Measurements from ENCODE around the gene SNAI3.

The SNAI3 gene

DNA sequence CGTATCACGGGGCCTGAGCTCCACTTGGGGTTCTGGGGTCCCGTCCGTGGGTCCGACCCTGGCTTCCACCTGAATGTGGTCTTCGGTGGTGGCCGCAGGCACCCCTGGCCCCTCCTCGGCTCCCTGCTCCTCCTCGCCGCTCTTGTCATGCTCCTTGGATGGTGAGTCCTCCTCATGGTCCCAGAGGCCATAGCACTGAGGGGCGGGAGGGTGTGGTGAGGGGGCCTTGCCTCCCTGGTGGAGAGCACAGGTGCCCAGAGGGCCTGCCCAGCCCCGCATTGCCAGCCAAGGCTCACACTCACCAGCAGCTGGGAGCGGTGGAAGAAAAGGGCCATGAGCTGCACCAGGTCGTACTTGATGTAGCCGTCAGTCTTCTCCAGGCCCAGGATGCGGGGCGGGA, 34.9 kb upstream of the SNAI3 start:
- no peak for DNase-seq (ENCODE audit: low read depth)

DNA sequence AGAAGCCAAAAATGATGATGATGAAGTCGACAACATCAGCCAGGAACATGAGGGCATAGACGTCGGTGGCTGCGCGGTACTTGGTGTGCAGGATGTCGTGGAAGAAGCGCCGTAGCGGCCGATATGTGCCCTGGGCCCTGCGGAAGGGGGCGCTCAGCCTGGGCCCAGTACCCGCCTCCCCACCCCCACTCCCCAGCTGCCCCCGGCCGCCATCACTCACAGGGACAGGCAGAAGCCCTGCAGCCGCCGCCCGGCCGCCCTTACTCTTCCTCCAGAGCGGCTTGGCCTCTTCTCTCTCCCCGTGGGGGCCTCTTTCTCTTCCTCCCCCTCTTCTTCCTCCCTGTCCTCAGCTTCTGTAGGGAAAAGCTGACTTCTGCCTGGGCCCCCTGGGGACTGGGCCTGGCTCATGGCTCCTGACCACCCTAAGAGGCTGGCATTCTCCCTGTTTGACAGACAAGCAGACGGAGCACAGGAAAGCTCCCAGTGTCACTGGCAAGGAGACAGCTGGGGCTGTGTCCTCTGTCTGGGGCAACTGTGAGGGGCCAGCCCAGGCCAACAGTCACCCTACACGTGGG, 34.2 kb upstream of the SNAI3 start:
- no peak for DNase-seq (ENCODE audit: low read depth)

DNA sequence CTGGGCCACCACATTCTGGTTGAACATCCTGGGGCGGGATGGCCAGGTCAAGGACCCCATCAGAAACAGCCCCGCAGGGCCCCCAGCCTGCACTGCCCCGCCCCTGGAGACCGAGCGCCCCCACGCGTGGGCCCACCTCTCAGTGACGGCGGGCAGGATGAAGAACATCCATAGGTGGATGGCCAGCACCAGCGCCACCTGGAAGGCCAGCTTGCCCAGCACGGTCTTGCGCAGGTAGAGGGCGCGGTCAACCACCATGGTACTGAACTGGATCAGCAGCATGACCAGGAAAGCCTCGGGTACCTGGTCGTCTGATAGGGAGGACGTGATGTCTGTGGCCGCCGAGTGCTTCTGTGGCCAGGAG, 33.6 kb upstream of the SNAI3 start:
- DNase-seq (ENCODE audit: low read depth), result no peak

DNA sequence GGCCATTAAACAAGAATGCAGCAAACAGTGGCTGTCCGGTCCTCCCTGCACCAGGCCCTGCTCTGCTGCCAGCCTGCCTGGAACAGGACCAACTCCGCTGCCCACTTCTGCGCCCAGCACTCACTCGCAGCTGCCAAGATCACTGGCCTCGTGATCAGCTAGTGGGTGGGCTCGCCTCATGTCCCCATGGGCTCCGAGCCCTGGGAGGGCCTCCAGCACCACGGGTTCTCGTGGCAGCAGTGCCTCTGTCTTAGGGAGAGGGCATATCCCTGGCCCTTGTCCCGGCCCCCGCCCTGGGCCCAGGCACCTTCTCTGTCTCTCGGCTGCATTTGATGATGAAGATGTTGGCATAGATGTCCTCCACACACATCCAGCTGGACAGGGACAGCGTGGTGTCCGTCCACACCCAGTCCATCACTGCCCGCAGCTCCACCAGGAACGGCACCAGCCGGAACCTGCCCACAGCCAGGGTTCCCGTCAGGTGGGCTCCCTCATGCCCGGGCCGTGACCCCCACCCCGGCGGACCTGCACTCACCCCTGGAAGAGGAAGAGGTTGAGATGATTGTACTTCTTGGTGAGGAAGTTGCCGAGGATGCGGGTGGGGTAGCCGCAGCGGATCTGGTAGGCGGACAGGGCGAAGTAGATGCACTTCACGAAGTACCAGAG, 33.1 kb upstream of the SNAI3 start:
- DNase-seq (ENCODE audit: low read depth), result no peak

DNA sequence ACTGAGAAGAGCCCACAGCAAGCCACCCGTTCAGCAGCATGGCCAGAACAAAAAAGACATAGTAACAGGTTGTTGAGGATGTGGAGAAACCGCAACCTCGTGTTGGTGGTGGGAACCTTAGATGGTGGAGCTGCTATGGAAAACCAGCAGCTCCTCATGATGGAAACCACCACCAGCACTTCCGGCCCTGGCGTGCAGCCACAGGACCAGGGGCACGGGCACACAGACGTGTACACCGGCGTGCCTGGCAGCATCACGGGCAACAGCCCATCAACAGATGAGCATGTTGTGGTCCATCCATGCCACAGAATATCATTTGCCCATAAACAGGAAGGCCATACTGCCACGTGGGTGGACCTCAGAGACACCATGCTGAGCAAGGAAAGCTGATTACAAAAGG, 31.9 kb upstream of the SNAI3 start:
- no peak for DNase-seq (ENCODE audit: low read depth)

DNA sequence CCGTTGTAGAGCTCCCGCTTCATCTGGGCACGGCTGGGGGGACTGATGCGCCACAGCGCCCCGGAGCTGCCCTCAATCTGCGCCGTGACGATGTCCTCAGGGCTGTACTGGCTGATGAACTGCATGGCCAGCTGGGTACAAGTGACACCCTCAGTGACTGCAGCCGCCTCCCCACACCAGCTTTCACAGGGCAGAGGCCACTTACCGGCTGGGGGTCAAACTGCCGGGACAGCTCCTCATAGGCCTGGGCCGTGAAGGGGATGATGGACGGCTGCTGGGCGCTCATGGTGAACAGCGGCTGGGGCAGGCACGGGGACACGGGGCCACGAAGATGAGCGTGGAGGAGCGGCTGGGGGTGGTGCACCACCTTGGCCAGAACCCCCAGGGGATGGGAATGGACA, 30.3 kb upstream of the SNAI3 start:
- DNase-seq (ENCODE audit: low read depth), result no peak

DNA sequence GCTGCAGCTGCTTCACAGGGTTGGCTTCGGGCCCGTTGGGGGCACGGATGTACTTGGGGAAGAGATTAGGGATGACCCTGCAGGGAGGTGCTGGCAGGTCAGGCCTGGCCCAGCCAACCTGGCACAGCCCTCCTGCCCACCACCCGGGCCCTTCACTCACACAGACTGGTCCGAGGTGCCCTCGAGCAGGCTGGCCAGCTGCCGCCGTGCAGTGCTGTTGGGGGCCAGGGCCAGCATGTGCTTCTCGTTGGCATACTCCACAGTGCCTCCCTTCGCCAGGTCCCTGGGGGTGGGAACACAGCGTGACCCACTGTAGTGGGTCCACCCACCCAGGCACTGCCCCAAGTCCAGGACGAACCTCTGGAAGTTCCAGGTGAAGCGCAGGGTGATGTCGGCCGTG, 29.9 kb upstream of the SNAI3 start:
- no peak for DNase-seq (ENCODE audit: low read depth)

DNA sequence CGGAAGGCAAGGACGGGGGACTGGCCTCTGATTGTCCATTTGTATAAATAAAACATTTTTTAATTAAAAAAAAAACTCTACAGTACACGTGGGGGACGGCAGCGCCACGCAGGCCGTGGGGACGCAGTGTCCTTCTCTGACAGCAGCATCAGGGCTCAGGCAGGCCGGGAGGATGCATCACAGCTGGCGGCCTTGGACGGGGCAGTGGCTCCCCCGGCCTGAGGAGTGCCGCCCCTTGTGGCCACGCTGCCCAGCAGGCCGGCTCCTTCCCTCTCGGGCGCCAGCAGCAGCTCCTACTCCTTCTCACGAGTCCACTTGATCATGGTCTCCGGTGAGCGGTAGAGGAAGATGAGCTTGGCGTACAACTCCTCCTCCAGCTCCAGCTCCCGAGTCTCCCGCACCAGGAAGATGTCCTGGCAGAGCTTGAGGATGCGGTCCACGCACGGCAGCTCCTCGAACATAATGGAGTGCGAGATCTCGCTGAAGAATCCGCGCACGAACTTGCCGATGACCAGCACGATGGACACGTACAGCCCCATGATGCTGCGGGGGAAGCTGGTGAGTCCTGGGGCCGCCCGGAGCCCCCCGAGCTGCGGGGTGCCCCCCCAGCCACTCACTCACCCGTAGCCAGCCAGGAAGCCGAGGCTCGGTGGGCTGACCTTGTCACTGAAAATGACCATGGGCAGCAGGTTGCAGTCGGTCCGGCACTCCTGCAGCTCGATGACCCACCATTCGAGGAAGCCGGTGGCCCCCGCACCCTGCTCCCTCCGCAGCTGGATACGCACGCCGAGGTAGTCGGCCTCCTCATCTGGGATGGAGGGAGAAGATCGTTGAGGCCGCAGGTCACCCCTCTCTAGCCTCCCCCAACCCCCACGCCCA, 29.2 kb upstream of the SNAI3 start:
- no peak for DNase-seq (ENCODE audit: low read depth)

DNA sequence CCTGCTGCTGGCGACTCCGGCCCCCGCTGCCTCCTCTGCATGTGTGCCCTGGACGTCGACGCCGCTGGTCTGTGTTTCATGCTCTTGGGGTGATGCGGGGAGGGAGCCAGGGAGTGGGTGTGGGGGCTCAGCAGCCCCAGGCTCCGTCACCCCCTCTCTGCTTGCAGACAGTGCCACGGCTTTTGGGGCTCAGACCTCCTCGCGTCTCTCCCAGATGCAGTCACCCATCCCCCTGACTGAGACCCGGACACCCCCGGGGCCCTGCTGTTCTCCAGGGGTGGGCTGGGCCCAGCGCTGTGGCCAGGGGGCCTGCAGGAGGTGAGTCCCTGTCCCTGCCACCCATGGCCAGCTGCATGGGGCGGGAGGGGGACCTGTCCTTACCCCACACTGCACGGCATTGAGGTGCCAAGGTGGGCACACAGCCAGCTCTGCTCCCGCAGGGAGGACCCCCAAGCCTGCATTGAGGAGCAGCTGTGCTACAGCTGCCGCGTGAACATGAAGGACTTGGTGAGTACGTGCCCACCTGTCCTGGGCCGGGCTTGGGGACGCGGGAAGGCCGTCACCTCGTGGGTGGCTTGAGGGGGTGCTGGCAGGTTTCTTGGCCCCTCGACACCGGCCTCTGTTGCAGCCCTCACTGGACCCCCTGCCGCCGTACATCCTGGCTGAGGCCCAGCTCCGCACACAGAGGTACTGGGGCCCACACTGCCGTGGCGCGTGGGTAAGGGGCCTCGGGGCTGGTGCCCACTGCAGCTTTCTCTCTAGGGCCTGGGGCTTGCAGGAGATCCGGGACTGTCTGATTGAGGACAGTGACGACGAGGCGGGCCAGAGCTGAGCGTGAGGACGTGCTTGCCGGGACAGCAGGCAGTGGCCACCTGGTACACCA, 28.4 kb upstream of the SNAI3 start:
- no peak for DNase-seq (ENCODE audit: low read depth)

DNA sequence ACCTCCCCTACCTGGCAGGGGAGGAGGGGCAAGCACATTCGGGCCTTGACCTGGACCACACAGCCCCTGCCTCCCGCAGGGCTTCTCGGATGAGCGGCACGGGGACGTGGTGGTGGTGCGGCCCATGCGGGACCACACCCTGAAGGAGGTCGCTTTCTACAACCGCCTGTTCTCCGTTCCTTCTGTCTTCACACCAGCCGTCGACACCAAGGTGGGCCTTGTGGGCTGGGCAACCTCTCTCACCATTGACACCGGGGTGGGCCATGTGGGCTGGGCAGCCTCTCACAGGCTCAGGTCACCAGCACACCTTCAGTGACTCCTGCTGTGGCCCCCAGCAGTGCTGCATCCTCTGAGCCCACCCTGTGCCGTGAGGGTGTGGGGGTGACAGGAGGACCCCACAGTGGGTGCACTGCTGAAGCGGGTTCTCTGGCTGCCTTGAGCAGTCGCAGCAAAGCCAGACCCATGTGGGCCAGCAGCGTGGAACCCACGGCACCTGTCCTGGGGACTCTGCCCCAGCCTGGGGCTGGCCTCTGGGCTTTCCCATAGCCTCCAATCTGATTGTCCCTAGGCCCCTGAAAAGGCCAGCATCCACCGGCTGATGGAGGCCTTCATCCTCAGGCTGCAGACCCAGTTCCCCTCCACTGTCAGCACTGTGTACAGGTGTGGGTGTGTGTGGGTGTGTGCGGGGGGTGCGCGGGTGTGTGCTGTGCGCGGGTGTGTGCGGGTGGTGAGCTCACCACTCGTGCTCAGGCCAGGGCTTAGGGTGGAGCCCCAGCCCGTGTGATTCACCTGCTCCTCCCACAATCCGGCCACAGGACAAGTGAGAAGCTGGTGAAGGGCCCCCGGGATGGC, 27.5 kb upstream of the SNAI3 start:
- no peak for DNase-seq (ENCODE audit: low read depth)

DNA sequence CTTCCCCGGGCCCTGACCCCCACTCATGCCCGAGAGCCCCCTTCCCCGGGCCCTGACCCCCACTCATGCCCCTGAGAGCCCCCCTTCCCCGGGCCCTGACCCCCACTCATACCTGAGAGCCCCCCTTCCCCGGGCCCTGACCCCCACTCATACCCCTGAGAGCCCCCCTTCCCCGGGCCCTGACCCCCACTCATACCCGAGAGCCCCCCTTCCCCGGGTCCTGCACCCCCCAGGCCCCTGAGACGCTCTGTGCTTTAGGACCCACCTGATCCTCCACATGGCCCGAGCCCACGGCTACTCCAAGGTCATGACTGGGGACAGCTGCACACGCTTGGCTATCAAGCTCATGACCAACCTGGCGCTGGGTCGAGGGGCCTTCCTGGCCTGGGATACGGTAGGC, 26.7 kb upstream of the SNAI3 start:
- no peak for DNase-seq (ENCODE audit: low read depth)

DNA sequence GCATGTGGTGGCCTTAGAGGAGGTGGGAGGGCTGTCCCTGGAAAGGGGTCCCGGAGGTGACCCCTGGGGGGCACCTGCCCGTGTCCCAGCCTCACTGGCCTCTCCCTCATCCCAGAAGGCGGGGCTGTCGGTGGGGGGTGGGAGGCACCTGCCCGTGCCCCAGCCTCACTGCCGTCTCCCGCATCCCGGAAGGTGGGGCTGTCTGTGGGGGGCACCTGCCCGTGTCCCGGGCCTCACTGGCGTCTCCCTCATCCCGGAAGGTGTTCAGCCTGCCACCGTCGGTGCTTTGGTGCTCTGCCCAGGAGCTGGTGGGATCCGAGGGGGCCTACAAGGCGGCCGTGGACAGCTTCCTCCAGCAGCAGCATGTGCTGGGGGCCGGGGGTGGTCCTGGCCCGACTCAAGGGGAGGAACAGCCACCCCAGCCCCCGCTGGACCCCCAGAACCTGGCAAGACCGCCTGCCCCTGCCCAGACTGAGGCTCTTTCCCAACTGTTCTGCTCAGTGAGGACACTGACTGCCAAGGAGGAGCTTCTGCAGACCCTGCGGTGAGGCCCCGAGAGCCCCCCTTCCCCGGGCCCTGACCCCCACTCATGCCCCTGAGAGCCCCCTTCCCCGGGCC, 26.2 kb upstream of the SNAI3 start:
- no peak for DNase-seq (ENCODE audit: low read depth)

DNA sequence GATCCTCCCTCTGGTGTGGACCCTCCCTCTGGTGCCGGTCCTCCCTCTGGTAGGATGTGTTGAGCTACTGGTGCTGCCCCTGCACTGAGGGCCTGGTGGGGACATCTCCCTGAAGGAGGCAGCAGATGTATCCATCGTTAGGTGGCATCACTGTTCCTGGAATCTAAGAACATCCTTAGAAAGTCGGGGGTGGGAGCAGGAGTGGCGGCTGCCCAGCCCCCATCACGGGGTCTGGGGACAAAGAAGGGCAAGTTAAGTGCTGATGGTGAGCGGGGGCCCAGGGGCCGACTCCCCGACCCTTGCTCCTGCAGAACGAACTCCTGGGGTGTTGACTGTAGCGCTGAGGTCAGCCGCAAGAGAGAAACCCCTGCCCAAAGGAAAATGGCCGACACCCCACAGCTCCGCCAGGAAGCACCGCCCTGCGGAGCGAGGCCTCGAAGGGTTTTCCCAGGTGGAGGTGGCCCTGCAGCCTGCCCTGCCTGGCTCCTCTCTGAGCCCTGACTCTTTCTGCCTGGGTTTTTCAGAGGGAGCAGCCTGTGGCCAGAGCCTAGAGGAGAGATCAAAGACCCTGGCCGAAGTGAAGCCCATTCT, 25.5 kb upstream of the SNAI3 start:
- no peak for DNase-seq (ENCODE audit: low read depth)

DNA sequence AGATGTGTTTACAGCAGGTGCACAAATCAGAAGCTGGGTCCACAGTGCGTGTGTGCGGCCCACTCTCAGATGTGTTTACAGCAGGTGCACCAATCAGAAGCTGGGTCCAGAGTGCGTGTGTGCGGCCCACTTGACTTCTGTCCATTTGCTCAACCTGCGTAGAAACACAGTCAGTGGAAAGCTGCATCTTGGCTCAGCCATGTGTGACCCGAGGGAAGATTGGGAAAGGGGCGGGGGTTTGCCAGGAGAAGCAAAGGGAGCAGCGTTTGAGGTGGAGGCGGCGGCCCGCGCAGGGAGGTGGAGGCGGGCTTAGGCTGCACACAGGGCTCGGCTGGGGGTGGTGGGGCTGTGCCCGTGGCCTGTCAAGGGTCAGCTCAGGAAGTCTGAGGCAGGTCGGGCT, 24.2 kb upstream of the SNAI3 start:
- DNase-seq (ENCODE audit: low read depth), result no peak

DNA sequence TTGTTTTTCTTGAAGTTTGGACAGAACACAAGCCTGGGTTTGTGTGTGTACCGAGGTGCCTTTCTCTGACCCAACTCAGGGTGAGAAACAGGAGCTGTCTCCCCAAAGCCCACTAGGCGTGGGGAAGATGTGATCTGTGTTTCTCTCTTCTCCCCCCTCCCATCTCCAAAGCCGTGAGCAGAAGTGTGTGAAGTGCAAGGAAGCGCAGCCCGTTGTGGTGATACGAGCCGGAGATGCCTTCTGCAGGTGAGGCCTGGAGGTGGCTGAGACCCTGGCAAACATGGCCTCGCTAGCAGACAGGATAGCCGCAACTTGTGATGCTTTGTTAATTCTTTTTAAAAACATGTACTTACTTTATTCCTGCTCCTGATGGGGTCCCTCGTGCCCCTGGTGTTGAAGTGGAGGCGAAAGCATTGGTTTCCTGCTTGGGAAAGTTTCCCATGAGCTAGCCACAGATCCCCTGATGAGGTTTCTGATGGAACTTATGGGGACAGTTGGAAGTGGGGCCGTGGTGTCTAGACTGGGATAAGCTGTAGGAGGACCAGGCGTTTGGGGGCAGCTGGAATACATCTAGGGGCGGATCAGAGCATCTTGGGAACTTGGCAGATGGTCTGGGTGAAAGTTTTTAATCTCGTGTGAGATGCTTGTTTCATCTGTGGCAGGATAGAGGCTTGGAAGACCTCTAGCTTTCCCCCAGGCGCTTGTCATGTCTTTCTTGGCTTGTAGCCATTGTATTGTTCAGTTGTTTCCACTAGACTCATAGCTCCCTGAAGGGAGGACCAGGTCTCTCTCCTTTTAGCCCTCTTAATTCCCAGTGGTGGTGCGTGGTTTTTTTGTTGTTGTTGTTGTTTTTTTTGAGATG, 20.9 kb upstream of the SNAI3 start:
- DNase-seq (ENCODE audit: low read depth), result no peak

DNA sequence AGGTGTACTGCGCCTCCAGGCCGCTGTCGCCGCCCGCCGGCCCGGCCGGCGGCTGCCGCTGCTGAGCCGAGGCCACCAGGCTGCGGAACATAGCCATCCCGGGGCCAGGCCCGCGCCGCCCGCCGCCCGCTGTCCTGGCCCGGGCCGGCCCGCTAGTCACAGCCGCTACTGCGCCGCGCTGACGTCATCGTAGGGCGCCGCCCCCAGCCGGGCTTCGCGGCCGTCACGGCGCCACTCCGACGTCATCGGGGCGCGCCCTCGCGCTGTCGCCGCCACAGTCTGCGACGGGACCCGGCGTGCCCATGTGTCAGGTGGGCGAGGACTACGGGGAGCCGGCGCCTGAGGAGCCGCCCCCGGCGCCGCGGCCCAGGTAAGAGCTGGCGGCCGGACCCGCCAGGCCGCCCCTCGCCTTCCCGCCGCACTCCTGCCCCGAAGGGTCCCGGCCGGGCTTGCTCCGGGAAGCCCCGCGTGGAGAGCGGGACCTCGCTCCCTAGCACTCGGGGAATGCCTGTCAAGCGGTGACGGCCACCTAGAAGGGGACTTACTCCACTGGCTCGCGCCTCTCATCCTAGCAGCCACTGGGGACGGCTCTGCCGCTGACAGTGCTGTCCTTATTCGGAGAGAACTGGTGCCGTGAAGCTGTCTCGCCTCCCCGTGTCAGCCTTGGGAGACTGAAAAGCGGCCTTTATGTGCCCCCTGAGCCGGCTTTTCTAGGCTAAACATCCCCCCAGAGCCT, 20.1 kb upstream of the SNAI3 start, which contains the start of the genes CTU2 and RNF166:
CTU2 (plus strand) TSS at position 275 of the 736 bp plus-strand sequence; CDS start at position 303, 28 bp downstream.
RNF166 (minus strand) TSS at position 180 of the 736 bp plus-strand sequence; CDS start at position 97, 83 bp downstream.
- peak; percentile 57 for DNase-seq (ENCODE audit: low read depth)

DNA sequence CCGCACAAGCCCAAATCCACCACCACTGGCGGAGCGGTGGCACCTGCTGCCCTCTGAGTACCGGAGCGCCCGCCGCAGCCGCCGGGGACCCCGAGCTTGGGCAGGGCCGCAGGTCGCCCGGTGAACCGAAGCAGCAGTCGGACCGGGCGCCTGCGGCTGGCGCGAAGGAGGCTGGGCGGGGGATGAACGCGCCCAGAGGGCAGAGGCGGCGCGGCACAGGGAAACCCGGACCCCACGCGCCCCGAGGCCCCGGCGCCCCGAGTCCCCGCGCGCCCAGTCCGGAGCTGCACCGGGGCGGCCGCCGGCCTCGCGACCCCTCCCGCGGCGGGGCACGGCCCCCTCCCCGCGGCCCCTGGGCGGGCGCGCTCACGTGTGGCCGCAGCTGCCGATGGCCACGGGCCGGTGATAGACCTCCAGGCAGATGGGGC, 19.5 kb upstream of the SNAI3 start:
- no peak for DNase-seq (ENCODE audit: low read depth)

DNA sequence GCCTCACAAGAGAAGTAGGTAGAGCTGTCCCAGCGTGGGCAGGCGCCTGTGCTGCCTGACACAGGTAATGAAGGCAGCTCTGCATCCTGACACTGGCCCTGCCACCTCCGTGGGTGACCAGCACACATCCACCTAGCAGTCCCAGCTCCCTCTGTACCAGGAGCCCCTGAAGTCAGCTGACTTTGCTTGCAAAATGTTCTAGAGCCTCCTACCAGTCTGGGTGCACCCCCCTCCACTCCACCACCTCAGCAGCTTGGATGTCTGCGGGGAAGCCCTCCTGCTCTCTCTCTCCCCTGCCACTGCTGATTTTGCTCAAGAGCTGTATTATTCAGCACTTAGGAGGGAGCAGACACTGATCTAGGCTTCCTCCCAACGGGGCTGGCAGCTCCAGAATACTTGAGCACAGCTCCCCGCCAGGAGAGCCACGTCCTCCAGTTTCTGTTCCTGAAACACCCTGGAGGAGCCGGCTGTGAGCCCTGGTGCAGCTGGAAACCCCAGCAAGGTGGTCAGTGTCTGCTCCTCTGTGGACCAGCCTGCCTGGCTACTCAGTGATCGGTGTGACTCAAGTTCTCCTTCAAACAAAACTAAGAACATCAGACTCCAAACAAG, 18.9 kb upstream of the SNAI3 start:
- DNase-seq (ENCODE audit: low read depth), result no peak

Data from fibroblast of the conjunctiva (primary cell).